C4-2B (cell line): ENCODE measurements around the gene SCO2.

Experiments
- H3K27ac ChIP-seq: fragments of 450-650 bp; 2 replicates; pipeline ENCODE4 v1.5.1; 2017
- CTCF ChIP-seq: fragments of 450-650 bp; conservative IDR thresholded peaks from 2 replicates; pipeline ENCODE4 v1.5.1; 2017; ENCODE audit warnings: mild to moderate bottlenecking
- ZFX ChIP-seq: fragments of 450-650 bp; IDR thresholded peaks from 2 replicates; pipeline ENCODE4 v1.6.1; 2017

SCO2 gene

GRCh38 chr22:50524676-50525103 lies 708 bp downstream of the SCO2 start:
- TF ChIP-seq CTCF (no peak), ZFX (no peak)
- H3K27ac ChIP-seq: peak overlapping the region; percentile 98

DNA sequence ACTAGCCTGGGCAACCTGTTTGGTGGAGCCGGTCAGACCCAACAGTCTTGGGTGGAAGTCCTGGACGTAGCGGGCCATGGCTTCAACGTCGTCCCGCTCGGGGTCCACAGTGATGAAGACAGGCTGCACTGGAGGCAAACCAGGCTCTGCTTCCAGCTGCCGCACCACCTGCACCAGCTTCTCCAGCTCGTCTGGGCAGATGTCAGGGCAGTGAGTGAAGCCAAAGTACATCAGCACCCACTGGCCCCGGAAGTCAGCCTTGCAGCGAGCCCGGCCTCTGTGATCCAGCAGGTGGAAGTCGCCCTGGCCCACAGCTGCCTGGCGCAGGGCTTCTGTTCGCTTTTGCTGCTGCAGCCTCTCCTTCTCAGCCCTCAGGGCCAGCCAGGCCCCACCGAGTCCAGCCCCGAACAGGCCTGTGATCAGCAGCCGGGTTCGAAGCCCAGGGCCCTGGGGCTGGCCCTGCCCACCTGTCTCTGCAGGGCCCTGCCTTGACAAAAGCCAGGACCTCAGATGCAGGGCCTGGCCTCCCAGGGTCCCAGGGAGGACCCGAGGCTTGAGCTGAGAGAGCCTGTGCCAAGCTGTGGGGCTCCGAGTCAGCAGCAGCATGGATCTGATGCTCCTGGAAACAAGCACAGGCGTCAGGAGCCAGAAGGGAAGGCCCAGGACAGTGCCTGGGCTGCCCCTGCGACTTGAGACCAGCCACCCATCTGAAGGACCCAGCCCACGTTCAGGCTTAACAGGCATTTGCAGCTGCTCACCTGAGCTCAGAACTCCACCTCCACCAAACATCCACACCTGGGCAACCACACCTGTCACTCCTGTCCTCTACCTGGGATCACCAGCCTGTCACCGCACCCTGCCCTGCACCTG lies 1.4 kb downstream of the SCO2 start:
- peak overlapping the region; percentile 98 for H3K27ac ChIP-seq

GRCh38 chr22:50523458-50523805 lies 2.0 kb downstream of the SCO2 start:
- TF ChIP-seq ZFX (no peak), CTCF (no peak)
- peak overlapping the region; percentile 98; the same call in 1 of the 2 replicates for H3K27ac ChIP-seq

More for the DNA sequence above, 1.4 kb downstream of the SCO2 start:
- no peak for TF ChIP-seq ZFX
- TF ChIP-seq CTCF: no peak

DNA sequence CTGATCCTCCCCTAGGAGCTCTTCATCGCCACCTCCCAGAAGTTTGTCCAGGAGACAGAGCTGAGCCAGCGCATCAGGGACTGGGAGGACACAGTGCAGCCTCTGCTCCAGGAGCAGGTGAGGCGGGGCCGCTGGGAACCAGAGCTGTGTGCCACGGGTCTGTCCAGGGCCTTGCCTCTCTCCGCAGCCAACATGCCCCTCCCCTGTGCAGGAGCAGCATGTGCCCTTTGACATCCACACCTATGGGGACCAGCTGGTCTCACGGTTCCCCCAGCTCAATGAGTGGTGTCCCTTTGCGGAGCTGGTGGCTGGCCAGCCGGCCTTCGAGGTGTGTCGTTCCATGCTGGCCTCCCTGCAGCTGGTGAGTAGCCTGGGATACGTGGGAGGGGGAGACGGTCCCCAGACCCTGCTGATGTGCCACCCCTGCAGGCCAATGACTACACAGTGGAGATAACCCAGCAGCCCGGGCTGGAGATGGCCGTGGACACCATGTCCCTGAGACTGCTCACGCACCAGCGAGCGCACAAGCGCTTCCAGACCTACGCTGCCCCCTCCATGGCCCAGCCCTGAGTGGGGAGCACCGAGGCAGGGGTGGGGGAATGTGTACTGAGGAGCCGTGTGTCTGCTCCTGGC lies 2.5 kb downstream of the SCO2 start:
- TF ChIP-seq CTCF (no peak), ZFX (no peak)
- H3K27ac ChIP-seq: no peak overlapping the region

DNA sequence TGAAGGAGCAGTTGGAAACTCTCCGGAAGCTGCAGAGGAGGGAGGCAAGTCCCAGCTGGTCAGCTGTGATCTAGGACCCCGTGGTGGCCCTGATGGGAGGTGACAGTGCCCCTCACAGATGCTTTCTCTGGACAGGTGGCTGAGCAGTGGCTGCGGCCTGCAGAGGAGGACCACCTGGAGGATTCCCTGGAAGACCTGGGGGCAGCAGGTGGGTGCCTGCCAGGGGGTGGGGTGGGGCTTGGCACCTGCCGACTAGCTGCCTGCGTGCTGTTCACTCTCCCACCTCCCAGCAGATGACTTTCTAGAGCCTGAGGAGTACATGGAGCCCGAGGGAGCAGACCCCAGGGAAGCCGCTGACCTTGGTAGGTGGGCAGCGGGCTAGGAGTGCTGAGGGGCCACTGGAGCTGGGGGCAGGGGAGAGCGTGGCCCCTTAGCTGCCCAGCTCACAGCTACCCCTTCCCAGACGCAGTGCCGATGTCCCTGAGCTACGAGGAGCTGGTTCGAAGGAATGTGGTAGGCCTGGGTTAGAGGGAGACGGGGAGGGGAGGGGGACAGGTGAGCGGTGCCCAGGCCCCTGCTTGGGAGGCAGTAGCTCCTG lies 3.1 kb downstream of the SCO2 start:
- TF ChIP-seq CTCF (no peak), ZFX (no peak)
- no peak overlapping the region for H3K27ac ChIP-seq

GRCh38 chr22:50521710-50522109 lies 3.7 kb downstream of the SCO2 start:
- TF ChIP-seq ZFX (no peak), CTCF (no peak)
- H3K27ac ChIP-seq: no peak overlapping the region
